HG03521 (cell line): ENCODE results near the gene SAFB2.

Experiments
- ATAC-seq: cut with Tn5 transposase; IDR thresholded peaks from one replicate; pipeline ENCODE4 v1.9.1; 2021; ENCODE audit warnings: mild to moderate bottlenecking, moderate library complexity; ENCODE audit not compliant: unreplicated experiment

The SAFB2 gene

DNA sequence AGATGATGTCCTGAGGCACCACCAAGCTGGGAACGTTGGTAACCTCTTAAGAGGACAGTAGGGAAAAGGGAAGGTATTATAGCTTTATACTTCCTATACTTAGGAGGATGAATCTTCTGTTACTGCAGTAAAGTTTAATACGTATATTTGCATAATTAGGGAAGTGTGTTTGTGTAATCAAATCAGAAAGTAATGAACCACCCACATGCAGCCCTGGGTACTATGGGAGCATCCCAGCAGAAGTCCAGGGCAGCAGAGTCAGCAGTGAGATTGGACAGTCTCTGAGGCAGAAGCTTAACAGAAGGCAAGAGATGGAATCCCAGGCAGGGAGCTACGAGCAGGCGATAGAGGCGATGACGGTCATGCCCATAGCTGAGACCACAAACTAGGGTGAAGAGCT is 12.9 kb upstream of the SAFB2 start:
- ATAC-seq: no peak

DNA sequence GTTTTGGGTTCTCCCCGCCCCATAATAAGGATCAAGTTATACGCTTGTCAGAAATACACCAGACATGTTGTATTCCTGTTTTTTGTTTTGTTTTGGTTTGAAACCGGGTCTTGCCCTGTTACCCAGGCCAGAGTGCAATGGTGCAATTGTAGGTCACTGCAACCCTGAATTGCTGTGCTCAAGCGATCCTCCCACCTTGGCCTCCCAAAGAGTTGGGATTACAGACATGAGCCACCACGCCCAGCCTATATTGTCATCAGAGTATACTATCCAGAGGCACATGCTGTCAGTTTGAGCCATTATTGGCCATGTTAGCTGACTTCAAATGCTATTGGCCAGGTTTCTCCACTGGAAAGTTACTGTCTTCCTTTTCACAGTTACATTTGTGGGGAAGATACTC is 10.1 kb upstream of the SAFB2 start:
- no peak for ATAC-seq

DNA sequence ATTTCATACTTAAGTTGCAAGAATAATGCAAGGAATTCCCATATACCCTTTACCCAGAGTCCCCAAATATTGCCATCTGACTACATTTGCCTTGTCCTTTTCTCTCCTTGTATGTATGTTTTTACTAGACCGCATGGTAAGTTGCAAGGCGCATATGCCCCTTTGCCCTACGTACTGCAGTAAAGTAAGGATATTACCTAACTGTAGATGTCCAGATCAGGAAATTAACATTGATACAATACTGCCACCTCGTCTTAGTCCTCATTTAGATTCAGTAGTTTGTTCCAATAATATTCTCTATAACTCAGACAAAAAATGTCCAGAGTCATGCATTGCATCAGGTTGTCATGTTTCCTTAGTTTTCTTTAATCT is 9.7 kb upstream of the SAFB2 start:
- ATAC-seq: no peak

DNA sequence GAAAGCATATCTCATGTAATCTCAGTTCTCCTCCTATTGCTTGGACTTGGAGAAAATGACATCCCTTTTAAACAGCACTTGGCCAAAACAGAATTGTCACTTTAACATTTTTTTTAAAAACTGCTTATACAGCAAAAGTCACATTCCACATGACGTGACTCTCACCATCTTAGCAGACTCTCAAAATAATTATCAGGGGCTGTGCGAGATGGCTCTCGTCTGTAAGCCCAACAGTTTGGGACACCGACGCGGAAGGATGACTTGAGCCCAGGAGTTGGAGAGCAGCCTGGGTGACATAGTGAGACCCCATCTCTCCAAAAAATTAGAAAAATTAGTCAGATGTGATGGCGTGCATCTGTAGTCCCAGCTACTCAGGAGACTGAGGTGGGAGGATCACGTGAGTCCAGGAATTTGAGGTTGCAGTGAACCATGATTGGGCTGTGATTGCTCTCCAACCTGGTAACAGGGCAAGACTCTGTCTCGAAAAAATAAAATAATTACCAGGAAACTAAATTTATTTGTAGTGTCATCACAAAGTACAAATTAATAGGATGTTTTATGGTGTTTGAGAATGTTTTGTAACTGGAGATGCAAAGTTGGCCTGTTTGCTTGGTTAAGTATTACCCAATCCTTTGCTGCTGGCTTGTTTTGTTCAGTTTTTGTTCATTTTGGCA is 9.1 kb upstream of the SAFB2 start:
- no peak for ATAC-seq

DNA sequence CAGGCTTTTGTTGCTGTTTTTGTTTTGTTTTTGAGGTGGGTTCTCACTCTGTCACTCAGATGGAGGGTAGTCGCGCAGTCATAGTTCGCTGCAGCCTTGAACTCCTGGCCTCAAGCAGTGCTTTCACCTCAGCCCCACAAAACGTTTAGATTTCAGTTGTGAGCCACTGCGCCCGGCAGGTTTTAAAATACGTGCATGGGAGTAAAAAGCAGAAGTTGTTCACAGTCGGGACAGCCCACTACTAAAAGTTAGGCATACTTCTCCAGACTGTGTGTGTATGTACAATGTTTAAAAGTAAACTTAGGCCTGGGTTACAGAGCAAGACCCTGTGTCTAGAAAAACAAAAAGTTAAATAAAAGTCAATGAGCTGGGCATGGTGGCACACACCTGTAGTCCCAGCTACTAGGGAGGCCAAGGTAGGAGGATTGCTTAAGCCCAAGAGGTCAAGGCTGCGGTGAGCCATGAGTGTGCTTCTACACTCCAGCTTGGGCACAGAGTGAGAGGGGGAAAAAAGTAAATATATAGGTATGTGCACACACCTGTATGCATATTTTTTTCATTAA is 6.4 kb upstream of the SAFB2 start:
- ATAC-seq: no peak

DNA sequence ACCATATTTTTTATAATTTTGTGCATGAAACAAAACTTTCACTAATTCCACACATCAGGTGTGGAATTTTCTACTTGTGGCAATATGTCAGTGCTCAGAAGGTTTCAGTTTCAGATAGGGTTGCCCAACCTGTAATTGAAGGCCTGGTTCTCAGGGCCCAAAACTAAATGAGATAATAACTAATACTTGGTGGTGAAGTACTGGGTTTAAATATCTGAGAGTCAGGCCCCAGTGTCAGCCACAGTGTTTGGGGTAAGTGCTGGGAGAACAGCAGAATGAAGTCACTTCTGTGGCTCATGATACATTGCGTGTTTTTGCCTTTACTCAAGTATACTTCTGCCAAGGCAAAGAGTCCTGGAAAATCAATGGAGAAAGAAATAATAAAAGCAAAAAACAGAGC is 5.9 kb upstream of the SAFB2 start:
- no peak for ATAC-seq

DNA sequence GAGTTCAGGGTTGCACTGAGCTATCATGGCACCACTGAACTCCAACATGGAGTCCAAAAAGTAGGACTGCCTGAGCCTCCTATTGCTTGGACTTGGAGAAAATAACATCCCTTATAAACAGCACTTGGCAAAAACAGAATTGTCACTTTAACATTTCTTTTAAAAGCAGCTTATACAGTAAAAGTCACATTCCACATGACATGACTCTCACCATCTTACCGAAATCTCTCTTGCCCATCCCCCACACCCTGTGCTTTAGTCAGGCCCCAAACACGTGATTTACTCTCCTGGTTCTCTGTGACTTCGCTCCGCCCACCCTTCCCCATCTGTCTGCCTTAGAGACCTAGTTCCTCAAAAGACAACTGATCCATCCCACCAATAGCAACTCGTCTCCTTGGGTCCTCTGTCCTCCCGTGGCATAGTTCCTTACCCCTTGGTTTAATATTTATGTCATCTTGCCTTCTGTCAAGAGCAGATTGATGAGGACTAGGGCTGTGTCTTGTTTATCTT is 4.9 kb upstream of the SAFB2 start:
- ATAC-seq: no peak

DNA sequence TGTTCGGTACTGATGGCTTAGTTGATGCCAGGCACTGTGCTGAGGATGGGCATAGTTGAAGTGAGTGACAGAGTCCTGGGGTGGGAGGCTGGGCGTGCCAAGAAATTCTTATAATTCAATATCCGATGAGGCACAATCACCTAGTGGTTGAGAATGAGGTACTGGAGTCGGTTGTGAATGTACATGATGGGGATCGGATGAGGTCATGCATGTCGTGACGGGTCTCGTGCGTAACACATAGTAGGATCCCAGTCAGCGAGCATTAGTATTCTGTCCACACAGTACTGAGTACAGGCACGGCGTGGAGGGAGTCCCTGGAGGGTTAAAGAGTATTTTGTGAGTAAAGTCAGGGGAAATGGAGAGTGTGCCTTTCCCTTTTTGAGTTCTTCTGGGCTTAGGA is 3.1 kb upstream of the SAFB2 start:
- ATAC-seq: no peak

DNA sequence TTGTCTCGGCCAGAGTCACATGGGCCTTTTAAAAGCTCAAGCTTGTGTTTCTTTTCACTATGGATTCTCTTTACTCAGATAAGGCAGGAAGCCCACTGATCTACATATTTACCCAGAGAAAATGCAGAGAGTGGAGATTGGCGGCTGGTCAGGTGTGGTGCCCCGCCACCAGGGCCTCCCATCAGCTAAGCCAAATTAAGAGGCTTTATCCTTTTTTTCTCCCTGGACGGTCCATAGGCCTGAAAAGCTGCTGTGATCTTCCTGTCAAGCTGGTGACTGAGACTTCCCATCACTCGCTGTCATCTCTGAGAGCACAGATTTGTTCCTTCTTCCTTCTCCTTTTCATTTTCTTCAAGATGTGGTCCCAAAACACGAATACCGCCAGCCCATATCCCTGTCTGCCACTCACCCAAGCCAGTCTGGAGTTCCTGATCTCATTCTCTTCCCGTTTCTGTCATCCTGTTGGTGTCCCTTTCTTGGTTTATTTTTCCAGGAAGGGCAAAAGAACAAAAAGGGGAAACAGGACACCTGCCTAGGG is 2.2 kb upstream of the SAFB2 start:
- no peak for ATAC-seq

DNA sequence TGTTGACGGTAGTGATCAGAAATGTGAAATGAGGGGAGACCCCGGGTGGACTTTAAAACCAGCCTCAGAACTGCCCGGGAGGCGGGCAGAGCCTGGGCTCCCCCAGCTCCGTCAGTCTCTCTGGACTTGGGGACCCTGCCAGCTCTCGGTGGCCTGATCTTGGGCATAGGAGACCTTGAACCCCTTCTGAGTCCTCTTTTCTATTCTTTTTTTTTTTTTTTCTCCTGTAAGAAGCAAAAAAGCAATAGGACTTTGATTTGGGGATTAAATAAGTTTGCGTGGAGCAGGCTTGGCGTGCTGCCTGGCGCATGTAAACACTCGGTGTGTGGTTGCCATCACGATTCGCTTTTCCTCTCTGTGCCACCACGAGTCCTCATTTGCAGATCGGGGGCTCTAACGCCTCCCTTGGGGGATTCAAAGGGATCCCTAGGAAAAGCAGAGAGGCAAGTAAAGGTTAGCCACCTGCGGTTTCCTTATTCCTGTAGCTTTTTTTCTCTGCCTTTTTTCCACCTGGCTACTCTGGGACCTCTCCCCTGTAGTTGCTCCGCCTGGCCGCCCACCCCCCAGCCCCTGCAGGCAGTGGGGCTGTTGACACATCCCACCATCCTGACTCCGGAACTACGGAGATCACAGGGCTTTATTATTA is 1.6 kb upstream of the SAFB2 start:
- ATAC-seq: no peak

DNA sequence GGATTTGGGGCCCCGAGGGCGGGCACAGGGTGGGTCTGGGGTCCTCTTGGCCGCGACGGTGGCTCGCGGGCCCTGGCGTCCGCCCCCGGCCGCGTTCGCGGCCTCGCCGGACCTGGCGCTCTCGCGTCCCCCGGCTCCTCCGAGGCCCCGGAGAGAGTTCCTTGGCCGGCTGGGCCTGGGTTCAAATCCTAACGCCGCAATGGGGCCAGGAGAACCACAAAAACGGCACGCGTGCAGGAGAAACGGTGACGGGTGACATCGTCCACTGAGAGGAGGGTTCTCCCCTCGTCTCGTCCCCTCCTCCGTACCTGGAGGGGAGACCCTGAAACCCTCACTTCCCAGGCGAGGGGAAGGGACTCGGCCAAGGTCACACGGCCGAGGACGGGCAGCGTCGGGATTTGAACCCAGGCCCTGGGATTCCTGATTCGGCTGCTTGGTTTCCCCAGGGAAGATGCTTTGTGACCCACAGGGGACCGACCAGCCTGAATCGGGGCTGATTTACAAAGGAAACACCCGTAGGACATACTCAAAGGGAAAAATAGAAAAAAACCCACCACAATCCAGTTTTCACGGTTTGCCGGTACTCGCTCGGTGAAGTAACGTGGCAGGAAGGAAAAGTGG is 931 bp upstream of the SAFB2 start:
- no peak for ATAC-seq

DNA sequence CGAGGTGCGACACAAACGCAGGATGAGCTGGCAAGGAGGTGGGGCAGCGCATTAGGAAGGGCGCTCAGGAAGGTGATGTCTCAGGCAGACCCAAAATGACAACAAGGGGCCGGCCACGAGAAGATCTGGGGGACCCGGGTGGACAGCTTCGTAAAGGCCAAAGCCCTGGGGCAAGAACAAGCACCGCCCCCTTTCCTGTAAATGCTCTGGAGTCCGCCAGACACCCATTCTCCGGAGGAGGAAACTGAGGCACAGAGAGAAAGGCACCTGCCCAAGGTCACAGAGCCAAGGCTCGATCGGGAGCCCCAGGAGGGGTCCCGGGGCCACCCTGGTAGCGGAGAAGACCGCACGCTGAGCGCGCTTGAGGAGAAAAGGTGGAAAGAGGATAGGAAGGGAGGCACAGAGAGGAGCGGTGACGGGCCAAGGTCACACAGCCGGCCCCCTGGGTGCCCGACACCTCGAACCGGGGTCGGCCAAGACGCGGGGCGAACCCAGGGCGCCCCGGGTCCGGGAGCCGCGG is 571 bp downstream of the SAFB2 start:
- no peak for ATAC-seq

DNA sequence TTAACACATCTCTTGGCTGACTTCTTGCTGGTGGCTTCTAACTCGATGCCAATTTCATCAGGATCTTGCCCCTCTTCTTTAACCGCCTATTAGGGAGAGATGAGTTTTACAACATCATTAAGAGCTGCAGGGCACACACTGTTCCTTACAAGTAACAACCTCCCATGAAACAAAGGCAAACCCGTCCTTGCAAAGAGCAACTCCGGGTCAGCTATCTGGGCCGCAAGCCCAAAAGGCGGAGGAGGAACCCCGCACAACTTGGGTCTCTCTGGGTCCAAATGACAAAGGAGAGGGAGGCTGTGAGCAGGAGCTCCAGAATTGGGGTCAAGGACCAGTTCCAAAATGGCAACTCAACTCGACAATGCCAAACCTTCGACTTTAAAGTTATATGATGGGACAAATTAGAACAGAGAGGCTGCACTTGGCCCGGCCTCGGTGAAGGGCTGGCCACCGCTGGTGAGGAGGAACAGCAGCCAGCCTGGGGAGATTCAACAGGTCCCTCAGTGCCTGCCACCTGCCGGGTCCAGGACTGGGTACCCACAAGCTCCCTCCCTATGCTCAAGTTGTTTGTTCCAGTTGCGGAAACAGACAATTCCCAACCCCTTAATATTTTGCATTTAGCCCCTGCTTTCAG is 1.1 kb downstream of the SAFB2 start:
- ATAC-seq: no peak

DNA sequence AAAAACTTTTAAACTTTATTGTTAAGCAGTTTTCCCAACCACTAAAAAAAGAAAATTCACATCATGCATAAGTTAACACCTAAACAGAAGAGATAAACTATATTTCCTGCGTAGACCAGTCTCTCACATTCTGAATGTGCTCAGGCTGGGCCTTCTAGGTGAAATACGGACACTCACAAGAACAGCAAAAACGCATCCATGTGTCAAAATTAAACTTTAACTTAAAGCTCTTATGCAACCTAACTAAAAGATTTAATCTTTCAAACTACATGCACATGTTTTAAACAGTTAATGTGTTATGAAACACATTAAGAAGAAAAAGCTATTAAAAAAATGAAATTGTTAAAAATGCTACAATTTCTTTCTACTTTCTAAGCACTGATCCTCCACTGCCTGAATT is 2.6 kb downstream of the SAFB2 start:
- ATAC-seq: no peak

DNA sequence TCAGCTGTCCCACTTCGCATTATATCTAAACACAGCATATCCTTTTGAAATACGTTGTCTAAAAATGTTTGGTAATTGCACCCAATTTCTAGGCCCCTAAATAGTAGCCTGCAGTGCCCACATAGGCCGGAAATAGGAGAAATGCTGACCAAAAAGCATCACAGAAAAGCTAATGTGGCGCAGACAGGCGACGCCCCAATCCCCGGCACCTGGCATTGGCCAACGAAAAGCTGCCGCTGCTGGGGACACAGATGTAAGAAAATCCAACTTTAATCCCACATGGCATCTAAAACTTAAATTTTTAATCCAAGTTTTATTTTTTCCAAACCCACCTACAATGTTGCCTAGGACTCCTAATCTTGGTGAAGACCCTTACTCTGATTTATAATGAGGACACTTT is 4.0 kb downstream of the SAFB2 start:
- no peak for ATAC-seq

DNA sequence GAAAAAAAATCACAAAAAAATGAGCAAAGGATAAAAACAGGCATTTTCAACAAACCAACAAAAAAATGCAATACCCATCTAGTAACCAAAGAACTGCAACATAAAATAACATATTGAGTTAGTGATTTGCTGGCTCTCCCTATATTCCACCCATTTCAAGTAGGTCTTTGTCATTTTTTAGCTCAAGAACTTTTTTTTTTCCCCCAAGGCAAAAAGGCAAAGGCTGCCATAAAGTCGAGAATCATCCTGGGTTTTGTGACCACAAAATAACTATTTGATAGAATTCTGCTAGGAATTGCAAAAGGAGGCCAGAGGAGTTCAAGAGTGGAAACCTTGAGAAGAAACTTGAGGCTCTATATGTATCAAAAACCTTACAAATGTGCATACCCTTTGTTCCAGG is 5.5 kb downstream of the SAFB2 start:
- no peak for ATAC-seq

DNA sequence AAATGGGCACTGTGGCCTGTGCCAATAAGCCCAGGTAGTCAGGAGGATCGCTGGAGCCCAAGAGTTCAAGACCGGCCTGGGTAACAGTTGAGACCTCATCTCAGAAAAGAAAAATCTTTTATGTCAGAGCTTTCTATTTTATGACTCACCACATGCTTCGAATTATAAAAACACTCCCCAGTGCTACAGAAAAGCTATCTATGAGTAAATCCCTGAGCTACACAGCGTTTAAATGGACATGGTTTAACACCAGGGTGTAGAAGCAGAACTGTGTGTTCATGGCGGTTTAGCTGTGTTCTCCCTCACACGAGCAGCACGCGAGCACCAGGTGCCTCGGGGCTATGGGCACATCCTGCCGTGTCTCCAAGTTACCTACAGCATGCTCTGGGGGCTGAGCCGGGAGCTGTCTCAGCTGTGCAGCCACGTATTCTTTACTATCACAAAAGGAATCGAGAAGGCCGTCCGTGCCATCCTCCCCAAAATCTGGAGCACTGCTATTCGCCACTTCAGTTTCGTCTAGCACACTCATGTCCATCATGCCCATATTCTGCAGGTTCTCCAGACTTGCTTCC is 6.7 kb downstream of the SAFB2 start:
- ATAC-seq: no peak

DNA sequence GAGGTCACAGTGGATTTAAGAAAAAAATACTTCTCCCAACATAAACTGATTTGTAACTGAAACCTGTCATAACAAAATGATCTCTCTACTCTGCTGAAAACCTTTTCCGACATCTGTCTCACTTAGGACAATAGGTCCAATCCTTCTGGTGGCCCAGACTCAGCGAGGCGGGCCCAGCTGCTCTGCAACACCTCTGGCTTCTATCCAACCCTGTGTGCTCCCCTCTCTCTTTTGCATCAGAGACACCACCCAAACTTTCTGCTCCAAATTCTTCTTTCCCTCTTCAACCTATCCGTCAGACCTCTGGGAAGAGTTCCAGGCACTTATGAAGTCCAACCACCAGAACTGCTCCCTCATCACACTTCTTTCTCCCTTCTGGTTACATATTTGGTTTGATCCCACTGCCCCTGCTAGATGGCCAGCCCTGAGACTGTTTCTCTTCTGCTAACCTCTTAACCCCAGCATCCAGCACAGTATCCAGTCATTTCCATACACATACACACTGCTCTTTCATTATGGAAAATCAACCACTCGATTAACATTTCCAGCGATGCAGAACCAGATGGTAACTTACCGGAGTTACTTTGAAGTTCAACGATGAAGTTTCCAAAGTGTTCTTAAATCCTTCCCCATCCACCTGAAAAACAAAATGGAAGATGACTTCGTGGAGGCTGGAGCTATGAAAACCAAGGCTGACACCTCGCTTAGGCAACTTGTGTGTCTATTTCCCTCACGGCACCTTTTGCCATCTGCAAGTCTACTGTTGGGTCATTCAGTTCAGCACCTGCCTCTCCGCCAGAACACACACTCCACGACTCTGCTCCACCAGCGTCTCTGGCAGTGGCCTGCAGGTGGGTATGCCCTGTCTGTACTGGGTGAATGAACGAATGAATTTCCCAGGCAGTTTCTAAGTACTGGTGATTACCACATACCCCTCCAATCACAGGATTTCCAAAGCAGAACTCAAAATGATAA is 9.4 kb downstream of the SAFB2 start:
- no peak for ATAC-seq

DNA sequence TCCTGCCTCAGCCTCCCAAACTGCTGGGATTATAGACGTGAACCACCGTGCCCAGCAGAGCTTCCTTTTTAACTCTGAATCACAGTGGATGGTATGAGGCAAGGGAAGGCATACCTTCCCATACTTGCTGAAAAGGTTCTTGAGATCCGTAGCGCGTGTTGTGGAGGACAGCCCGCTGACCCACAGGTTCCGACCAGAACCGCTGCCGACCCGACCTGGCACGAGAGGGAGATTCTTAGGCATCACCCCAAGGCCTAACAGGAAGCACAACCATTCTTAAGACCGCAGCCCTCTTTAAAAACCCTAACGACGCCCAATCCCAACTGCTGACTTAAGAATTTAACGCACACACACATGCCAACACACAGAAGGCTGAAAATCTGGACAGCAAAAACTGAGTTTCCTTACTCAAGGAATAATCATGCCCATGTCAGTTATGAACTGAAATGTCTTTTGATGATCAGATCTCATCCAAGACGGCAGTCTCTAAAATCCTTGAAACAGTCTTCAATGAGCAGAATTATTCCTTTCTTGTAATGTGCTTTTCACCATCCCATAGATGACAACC is 12.6 kb downstream of the SAFB2 start:
- no peak for ATAC-seq
